OCI-LY7 (cell line): ENCODE results near the gene SKAP2. TPM values are rescaled to one million over a fixed set of nuclear protein-coding genes. Genes with fewer than 3 reads are reported as not detected.

Experiments
- BruUV-seq: library from RNA; stranded (reverse); fragments of 400-500 nt; replicated peaks from 2 replicates; lab custom pipeline; 2021; lab: Mats Ljungman, UMichigan
- CTCF ChIA-PET: fragments of 300-600 bp; sonication (Branson Sonifier 250); formaldehyde crosslinking; loops from one replicate; lab custom pipeline; 2022; ENCODE audit warnings: antibody characterized with exemption; ENCODE audit not compliant: unreplicated experiment; lab: Charles Lee
- POLR2A ChIA-PET: fragments of 300-600 bp; sonication (Branson Sonifier 250); formaldehyde crosslinking; loops from one replicate; lab custom pipeline; 2022; ENCODE audit warnings: antibody characterized with exemption; lab: Charles Lee
- DNase-seq: peaks from one replicate; pipeline ENCODE4 v3.0.0-alpha.2; 2015; ENCODE audit warnings: low spot score
- H2AFZ ChIP-seq: fragments of 200-600 bp; sonication (generic), shearing (Covaris generic); 2 replicates; pipeline ENCODE4 v1.6.1; 2014; ENCODE audit warnings: mild to moderate bottlenecking, antibody characterized with exemption, low read length, moderate library complexity
- H3K27ac ChIP-seq: fragments of 200-600 bp; sonication (generic); 2 replicates; pipeline ENCODE4 v1.5.1; 2014; ENCODE audit warnings: mixed run types, low read depth, mild to moderate bottlenecking, moderate library complexity, low read length, inconsistent platforms; ENCODE audit not compliant: poor library complexity, severe bottlenecking
- H3K36me3 ChIP-seq: fragments of 200-600 bp; sonication (generic); 2 replicates; pipeline ENCODE4 v1.6.1; 2014; ENCODE audit warnings: mild to moderate bottlenecking, antibody characterized with exemption, low read length, moderate library complexity, mixed read lengths; ENCODE audit not compliant: insufficient read depth
- H3K4me1 ChIP-seq: fragments of 200-600 bp; sonication (generic); 2 replicates; pipeline ENCODE4 v1.5.1; 2014; ENCODE audit warnings: mild to moderate bottlenecking, low read length; ENCODE audit not compliant: insufficient read depth, poor library complexity, severe bottlenecking
- H3K4me2 ChIP-seq: fragments of 200-600 bp; sonication (generic); 2 replicates; pipeline ENCODE4 v1.6.1; 2014; ENCODE audit warnings: mild to moderate bottlenecking, low read length
- H3K4me3 ChIP-seq: fragments of 200-600 bp; sonication (generic); 2 replicates; pipeline ENCODE4 v1.5.1; 2014; ENCODE audit warnings: mild to moderate bottlenecking, low read depth, low read length; ENCODE audit not compliant: poor library complexity, severe bottlenecking
- H3K79me2 ChIP-seq: fragments of 200-600 bp; sonication (generic); 2 replicates; pipeline ENCODE4 v1.6.1; 2016; ENCODE audit warnings: low read depth, mild to moderate bottlenecking, low read length, moderate library complexity, mixed read lengths; ENCODE audit not compliant: insufficient read depth
- H3K9me2 ChIP-seq: fragments of 200-600 bp; sonication (generic); 2 replicates; pipeline ENCODE4 v1.6.1; 2016; ENCODE audit warnings: mild to moderate bottlenecking, low read length, mixed read lengths; ENCODE audit not compliant: insufficient read depth
- H3K9me3 ChIP-seq: fragments of 200-600 bp; sonication (generic); 2 replicates; pipeline ENCODE4 v1.6.1; 2014; ENCODE audit warnings: mild to moderate bottlenecking, mixed run types, low read length, mixed read lengths
- H4K20me1 ChIP-seq: fragments of 200-600 bp; sonication (generic); 2 replicates; pipeline ENCODE4 v1.6.1; 2014; ENCODE audit warnings: mild to moderate bottlenecking, antibody characterized with exemption, low read length, moderate library complexity, mixed read lengths; ENCODE audit not compliant: insufficient read depth
- EZH2phosphoT487 ChIP-seq: fragments of 200-600 bp; sonication (generic); IDR thresholded peaks from 2 replicates; pipeline ENCODE4 v1.6.1; 2018; ENCODE audit warnings: low read depth, borderline replicate concordance, mild to moderate bottlenecking, mixed run types, antibody characterized with exemption, low read length, moderate library complexity, mixed read lengths
- intact Hi-C: fragments of 100-400 bp; cut with micrococcal nuclease; formaldehyde crosslinking; loops from one replicate; pipeline ENCODE4 v1.10.0; 2022; ENCODE audit not compliant: unreplicated experiment
- total RNA-seq, 2 experiments: library from RNA; depleted of rRNA in 1 of 2; stranded (reverse); fragments of >200 nt in 1 of 2; shearing (Covaris generic) in 1 of 2; gene quantifications; 2 replicates each; pipeline ENCODE4 v1.2.3, GENCODE V29; 2014 to 2022
- TF ChIP-seq, protein P1 (sequence below): fragments of 200-600 bp; sonication (generic); conservative IDR thresholded peaks from 2 replicates; pipeline ENCODE4 v1.5.1; 2014; ENCODE audit warnings: mild to moderate bottlenecking, antibody characterized with exemption, low read length, moderate library complexity, mixed read lengths

SKAP2 gene
- total RNA-seq, 2 experiments from 2014 or later: 15.5 to 54.8 TPM

DNA sequence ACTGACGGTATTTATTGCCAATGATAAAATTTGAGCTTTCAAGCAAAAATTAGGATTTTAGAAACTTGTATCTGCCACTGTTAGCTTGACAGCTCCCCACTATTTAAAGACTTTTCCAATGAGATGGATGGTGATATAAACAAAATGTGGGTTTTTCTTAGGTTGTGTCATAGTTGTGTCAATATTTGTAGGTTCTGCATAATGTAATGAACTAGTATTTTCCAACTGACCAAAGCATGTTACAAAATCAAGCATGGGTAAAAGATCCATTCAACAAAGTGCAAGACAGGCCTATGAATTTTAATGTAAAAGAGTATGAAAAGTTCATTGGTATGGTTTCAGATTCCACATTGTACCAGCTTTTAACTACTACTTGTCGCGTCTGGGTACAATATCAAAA lies 165.6 kb downstream of the SKAP2 start:
- H2AFZ ChIP-seq: no peak overlapping the region
- H3K4me2 ChIP-seq: no peak overlapping the region
- no peaks in the 10 kb centered on the region for H3K79me2 ChIP-seq
- no peaks in the 10 kb centered on the region for H3K9me2 ChIP-seq
- DNase-seq: no peak
- ChIA-PET POLR2A (interaction anchor here (0.7 to 1.5 kb wide), 2 partner anchors 10 to 107 kb away, joined by 3 to 6 read pairs; no protein-coding TSS in a partner anchor), CTCF (no interaction called here)
- H3K4me1 ChIP-seq: no peaks in the 10 kb centered on the region
- no peaks in the 10 kb centered on the region for H3K9me3 ChIP-seq
- no peaks in the 10 kb centered on the region; the same call in 1 of the 2 replicates for H4K20me1 ChIP-seq
- intact Hi-C loops: no loop called here
- no peaks in the 10 kb centered on the region for H3K36me3 ChIP-seq
- no TSS peak for BruUV-seq
- H3K27ac ChIP-seq: no peak overlapping the region
- TF ChIP-seq, protein P1, sequence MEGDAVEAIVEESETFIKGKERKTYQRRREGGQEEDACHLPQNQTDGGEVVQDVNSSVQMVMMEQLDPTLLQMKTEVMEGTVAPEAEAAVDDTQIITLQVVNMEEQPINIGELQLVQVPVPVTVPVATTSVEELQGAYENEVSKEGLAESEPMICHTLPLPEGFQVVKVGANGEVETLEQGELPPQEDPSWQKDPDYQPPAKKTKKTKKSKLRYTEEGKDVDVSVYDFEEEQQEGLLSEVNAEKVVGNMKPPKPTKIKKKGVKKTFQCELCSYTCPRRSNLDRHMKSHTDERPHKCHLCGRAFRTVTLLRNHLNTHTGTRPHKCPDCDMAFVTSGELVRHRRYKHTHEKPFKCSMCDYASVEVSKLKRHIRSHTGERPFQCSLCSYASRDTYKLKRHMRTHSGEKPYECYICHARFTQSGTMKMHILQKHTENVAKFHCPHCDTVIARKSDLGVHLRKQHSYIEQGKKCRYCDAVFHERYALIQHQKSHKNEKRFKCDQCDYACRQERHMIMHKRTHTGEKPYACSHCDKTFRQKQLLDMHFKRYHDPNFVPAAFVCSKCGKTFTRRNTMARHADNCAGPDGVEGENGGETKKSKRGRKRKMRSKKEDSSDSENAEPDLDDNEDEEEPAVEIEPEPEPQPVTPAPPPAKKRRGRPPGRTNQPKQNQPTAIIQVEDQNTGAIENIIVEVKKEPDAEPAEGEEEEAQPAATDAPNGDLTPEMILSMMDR: no peak
- TF ChIP-seq EZH2phosphoT487: no peak
- H3K4me3 ChIP-seq: no peak overlapping the region

DNA sequence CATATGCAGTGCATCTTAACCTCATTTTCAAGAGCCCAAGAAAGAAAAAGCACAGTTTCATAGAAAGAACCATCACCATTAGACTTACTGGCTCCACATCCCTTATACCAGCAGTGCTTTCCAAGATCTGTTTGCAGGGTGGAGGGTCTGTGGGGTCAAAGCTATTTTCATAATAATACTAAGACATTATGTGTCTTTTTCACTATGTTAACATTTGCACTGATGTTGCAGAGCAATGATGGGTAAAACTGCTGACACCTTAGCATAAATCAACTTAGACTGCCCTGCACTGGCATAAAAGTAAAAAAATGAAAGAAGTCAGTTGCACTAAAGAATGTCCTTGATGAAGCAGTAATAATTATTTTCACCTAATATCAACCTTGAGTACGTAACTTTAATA lies 166.2 kb downstream of the SKAP2 start:
- H2AFZ ChIP-seq: no peak overlapping the region
- no peaks in the 10 kb centered on the region for H3K36me3 ChIP-seq
- CTCF ChIA-PET: no interaction called here
- H4K20me1 ChIP-seq: no peaks in the 10 kb centered on the region; the same call in 1 of the 2 replicates
- DNase-seq: no peak
- no peaks in the 10 kb centered on the region for H3K79me2 ChIP-seq
- H3K4me1 ChIP-seq: no peaks in the 10 kb centered on the region
- no TSS peak for BruUV-seq
- H3K9me3 ChIP-seq: no peaks in the 10 kb centered on the region
- H3K9me2 ChIP-seq: no peaks in the 10 kb centered on the region
- no peak overlapping the region for H3K27ac ChIP-seq
- intact Hi-C loops: no loop called here
- POLR2A ChIA-PET: interaction anchor here (0.6 to 1.7 kb wide), 4 partner anchors 8 to 402 kb away, joined by 3 to 8 read pairs (median 4); no protein-coding TSS in a partner anchor
- no peak overlapping the region for H3K4me2 ChIP-seq
- TF ChIP-seq EZH2phosphoT487: no peak
- TF ChIP-seq, protein P1: no peak
- no peak overlapping the region for H3K4me3 ChIP-seq

DNA sequence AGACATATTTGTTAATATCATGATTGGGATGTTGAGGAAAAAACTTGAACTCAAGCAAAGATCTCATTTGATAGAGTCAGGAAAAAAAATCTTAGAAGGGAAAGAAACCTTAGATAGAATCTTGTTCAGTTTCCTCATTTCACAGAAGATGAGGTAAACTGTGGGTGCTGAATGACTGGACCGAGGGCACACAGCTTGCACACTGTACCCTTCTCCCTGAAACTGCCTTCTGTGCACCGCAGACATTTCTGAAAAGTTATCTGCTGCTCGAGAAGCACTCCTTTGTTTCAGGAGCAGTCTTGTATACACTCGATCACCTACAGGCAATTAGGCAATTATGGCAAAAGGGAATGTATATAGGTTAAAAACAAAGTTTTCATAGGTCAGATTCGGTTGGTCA lies 167.4 kb downstream of the SKAP2 start:
- no peaks in the 10 kb centered on the region for H3K9me3 ChIP-seq
- ChIA-PET POLR2A (interaction anchor here (1.7 kb wide), 1 partner anchor 9 kb away, joined by 8 read pairs; no protein-coding TSS in a partner anchor), CTCF (interaction anchor here (0.5 kb wide), 1 partner anchor 93 kb away, joined by 3 read pairs; no protein-coding TSS in a partner anchor)
- no peaks in the 10 kb centered on the region for H3K9me2 ChIP-seq
- H4K20me1 ChIP-seq: no peaks in the 10 kb centered on the region; the same call in 1 of the 2 replicates
- no peaks in the 10 kb centered on the region for H3K79me2 ChIP-seq
- H3K4me3 ChIP-seq: no peak overlapping the region
- no peak overlapping the region for H3K4me2 ChIP-seq
- DNase-seq: no peak
- no peaks in the 10 kb centered on the region for H3K4me1 ChIP-seq
- intact Hi-C loops: no loop called here
- TF ChIP-seq EZH2phosphoT487: no peak
- TF ChIP-seq, protein P1: no peak
- BruUV-seq: no TSS peak
- no peaks in the 10 kb centered on the region for H3K36me3 ChIP-seq
- H3K27ac ChIP-seq: no peak overlapping the region
- H2AFZ ChIP-seq: no peak overlapping the region
